HG03342 (cell line): ENCODE measurements around the gene NEGR1.

ENCODE experiments used
- ATAC-seq: cut with Tn5 transposase; IDR thresholded peaks from one replicate; pipeline ENCODE4 v1.9.1; 2021; ENCODE audit warnings: mild to moderate bottlenecking, moderate library complexity; ENCODE audit not compliant: unreplicated experiment

Gene NEGR1

DNA sequence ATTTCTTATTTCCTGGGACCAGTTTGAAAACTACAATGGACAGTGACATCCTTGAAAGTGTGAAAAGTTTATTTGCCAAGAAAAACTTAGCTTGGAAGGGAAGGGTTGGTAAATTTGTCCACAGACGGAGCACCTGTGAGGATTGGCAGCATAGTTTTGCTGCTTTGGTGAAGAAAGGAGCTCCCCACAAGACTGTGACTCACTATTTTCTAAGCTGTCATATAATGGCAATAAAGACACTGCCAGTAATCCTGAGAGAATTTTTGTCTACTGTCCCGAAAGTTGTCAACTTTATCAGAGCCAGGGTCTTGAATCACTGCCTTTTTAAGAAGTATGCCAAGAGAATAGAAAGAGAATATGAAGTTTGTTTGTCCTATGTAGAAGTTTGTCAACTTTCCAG is 230.8 kb downstream of the NEGR1 start:
- ATAC-seq = no peak

DNA sequence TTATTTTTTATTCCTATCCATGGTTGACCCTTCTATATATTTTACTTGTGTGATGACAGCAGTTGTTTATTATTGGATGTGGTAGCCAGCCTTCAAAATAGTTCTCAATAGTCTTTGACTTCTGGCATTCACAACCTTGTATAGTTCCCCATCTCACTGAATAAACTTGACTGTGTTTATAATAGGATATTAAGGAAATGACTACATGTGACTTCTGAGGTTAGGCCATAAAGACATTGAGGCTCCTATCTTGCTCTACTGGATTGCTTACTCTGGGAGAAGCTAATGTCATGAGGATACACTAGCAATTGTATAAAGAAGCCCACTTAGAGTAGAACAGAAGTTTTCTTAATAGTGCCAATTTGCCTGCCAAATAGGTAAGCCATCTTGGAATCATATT is 231.8 kb downstream of the NEGR1 start:
- ATAC-seq = no peak

DNA sequence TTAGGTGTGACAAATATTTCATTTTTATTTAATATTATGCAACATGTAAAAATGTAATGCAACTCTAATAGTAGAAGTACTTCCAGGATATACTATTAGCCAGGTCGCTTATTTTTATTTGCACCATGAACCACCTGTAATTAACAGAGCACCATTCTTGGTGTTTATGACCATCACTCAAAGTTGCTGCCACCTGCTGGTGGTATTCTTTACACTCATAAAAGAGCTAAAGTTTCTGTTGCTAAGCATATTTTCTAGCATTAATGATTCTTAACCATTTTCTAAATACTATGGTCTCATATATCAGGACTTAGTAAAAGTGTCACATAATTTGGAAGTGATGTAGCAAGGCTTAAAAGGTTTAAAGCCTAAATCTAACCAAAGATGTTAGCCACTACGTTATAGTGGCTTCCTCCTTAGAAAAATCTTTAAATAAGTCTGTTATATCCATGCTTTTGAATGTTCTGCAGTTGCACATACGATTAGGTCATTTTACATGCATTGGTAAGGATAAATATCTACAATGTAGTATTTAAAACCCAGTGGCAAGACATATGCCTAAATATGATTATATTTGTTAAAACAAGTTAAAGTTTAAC is 244.5 kb downstream of the NEGR1 start:
- peak; percentile 75 for ATAC-seq

DNA sequence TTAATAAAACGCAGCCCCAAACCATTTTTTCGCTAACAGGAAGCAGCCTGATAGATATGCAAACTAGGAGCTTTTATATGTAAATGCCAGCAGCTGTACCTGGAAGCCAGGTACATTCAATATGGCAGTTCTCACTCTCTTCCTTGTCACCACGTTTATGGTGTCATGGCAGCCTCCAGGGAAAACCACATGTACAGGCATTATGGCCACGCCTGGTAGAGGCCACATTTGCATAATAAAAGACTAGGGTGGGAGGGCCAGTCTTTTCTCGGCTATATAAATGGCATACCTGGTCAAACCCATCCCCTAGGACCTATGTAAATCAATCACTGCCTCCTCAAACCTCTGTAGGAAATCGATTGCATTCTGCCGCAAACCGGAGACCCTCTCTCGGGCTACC is 247.5 kb downstream of the NEGR1 start:
- ATAC-seq = no peak

DNA sequence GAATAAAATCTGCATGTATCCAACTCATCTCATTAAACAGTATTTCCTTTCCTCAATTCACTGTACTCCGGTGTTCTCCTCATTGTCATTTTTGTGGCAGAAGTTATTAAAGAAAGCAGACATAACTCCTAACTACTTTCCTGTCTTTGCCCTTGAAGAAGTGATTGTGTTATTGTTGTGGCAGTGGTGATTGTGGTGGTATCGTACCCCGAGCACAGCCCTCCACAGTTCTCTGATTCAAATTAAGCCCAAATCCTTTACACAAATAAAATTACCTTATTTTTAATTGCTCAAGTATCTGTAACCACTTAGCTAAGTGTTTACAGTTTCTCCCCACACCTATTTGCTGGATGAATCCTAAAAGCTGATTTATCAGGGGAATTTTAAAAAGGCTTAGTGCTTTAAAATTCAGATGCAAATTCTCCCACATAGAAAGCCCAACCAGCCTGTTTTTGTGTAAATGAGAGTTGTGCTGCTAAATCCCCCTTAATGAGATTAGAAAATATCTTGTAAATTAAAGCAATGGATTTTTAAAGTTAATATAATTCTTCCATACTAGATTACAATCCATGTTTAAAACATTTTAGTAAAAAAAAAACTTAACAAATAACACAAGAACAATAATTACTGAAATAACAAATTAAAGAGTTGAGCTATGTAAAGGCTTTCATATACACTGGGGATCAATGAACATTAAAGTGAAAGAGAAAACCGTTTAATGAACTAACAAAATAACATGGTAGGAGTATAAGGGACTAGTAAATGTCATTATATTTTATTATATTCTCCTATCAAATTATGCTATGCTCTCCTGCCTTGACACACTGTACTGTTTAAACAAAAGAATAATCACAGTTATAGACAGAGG is 259.0 kb downstream of the NEGR1 start:
- no peak for ATAC-seq

DNA sequence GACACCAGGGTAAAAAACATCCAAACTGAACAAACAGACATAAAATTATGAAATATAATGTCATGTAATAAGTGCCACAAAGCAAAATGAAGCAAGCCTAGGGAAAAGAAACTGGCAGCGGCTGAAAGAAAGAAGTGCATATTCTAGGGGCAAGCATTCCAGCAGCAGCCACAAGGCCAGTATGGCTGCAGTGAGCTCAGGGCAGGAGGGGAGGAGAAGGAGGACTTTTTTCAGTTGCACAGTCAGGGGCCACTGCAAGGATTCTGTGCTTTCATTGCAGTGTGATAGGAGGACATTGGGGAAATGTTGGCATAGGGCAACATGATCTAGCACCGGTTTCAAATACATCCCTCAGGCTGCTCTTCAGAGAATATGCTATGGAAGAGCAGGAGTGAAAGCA is 263.8 kb downstream of the NEGR1 start:
- ATAC-seq = no peak

DNA sequence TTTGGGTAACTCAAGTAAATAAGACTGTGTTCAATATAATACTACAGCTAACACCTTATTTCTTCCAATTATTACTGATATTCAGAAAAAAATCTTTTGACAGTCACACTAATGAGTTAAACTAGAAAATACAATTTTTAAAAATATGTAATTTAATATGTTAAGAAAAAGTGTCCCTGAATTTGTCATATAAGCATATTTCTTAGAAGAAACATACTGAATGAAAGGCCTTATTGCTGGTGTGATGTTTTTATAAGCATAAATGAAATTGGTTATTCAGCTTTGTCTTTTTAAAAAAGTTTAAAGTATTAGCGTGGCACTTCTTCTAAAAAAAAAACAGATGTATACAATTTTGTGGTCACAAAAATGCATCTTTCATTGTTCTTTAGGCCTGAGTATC is 267.3 kb downstream of the NEGR1 start:
- ATAC-seq = no peak

DNA sequence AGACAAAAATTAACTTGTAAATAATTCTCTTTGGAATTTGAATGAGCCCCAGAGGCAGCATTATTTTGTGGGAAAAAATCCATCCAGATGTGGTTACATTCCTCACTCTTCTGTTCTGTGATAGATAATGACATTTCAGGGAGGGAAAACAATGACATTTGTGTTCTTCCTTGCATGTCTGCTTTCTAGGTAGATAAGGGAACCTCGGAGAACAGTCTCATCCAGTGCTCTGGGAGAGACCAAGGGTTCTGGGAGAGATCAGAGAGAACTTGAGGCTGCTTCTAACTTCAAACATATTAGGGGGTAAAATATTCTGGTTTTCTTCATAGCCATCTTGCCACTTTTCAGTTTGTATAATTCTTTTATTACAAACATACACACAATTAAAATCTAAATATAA is 269.2 kb downstream of the NEGR1 start:
- no peak for ATAC-seq

DNA sequence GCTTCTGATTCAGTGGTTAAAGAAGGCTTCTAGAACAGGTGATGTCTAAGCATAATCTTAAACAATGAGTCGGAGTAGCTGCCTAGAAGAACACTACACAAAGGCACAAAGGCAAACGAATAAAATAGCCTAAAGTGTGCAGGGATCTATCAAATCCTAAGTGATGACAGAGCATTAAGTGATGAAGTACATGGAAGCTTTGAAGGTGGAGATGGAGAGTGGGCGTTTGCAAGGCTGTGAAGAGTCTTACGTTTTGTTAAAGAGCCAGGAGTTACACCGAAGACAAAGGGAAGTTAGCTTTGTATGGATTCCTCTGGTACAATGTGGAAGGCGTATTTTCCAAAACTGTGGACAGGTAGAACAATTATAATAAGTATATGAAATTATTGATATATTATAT is 270.6 kb downstream of the NEGR1 start:
- ATAC-seq = no peak

DNA sequence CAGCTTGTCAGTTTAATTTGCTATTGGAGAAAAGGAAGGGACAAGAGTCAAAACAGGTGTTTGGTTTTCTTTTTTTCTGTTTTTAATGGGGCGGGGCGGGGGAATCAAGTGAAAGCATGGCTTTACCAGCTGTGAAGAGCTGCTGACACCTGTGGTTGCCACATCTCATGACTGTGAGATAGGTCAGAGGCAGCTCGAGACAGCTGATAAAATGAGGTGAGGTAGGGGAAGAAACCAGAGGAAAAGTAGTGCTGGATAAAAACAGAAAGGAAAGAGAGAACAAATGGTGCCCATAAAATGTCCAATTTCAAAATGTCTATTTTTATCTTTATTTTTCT is 272.3 kb downstream of the NEGR1 start:
- no peak for ATAC-seq

DNA sequence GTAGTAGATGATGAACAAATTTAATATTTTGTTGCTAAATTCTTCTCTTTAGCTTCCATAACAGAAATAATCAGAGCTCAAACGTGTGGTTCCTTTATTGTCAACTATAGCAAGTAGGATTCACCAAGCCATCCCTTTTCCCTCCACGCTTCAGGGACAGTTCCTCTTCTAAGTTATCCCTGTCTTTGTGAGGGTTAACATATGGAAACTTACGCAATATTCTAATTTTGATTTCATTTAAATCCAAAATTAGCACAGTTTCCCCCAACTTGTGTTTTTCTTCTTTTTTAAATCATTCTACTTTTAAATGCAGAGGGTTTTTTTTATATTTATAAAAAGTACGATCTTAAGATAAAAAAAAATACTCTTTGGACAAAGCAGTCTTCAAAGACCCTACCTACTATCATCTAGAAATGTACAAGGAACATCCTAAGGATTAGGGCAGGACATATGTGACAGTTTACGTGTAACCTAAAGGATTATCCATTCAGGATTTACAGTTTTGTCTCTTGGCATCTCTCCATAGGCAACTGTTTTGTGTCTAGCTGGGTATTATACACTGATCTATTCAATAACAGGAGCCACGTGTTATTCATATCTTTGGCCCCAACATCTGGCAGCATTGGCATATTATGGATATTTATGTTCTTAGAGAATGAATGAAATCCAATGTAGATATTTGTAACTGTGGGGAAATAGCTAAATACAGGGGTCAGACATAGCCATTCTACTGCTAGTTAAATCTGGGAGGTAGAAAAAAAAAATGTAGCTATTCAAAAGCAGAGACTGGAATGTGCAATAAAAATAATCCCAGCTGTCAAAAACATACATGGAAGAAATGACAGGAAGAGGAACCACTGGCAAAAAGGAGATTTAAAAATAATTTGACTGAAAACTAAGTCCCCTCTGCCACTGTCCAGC is 272.9 kb downstream of the NEGR1 start:
- no peak for ATAC-seq

DNA sequence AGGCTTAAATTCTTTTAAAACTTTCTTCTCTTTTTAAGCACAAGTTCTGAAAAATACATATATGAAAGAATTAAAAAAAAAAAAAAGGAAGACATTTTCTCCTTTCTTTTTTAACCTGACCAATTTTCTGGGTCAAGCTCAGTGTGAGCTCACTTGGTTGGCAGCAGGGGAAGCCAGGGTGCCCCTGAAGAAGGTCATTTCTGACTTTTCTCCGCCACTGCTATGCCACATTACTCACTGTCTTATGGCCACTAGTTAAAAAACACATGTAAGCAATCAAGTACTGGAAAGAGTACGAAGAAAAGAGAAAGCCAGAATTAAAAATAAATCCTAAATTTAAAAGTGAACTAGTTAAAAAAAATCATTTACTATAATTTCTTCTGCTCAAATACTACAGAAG is 275.0 kb downstream of the NEGR1 start:
- no peak for ATAC-seq

DNA sequence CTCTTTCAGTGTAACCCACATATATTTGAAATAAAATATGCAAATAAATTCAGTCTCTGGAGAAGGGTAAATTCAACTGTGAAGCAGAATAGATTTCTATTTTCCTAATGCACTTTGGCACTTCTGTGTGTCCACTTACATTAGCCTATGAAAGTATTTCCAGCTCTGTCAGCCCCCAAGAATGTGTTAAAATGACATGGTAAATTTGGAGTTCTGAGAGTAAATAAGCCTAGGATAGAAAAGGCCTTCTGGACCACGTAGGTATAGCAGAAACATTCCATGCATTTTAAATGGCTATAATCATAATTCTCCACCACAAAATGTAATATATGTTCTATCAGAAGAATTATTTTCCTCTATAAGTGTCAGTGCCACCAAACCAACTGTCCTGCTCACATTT is 276.2 kb downstream of the NEGR1 start:
- no peak for ATAC-seq

DNA sequence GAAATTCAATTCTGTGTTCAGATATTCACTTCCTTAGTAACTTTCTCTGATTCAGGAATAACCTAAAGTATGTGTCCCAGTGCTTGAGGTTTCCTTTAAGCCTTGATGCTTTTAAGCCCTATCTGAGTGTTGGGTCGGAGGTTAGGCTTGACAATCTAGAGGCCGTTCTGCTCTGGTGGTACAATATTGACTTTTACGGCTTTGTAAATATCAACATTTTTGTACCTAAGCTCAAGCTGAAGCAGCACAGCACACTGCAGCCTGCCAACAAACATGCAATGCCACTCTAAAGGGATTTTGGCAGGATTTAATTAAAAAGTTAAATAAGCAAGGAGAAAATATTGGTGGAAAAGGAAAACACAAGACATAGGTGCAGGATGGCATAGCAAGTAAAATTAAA is 279.2 kb downstream of the NEGR1 start:
- no peak for ATAC-seq

DNA sequence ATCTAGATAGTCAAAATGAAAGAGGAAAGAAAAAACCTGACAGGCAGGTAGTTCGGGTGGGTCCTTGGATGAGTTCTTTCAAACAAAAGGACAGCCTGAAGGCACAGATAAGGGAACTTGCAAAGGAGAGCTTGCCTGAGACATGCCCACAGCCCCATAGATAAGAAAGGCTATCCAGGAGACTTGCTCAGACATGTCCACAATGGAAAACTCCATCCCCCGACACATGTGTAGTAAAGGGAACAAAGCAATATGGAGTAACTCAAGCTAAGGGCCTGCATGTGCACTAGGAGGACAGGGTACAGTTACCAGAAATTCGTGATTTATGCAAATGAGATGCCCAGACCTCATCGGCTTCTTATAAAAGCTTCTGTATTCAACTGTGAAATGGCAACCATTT is 281.5 kb downstream of the NEGR1 start:
- ATAC-seq = no peak

DNA sequence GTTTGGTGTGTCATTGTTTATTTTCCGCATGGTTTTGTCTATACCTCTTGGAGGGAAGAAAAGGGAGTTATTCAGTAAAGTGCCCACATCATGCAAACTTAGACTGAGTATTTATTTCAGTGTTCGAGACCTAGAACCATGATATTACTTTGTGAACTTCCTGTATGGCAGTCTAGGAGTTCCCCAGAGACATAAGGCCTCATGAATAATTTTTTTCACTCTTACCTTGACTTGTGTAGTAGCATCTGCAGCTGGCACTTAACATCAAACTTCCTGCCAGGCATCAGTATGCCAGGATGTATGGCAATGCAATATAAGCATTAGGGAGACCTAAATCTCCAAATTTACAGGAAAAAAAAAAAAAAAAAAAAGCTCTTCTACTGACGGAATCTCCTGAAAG is 287.7 kb downstream of the NEGR1 start:
- ATAC-seq = no peak

DNA sequence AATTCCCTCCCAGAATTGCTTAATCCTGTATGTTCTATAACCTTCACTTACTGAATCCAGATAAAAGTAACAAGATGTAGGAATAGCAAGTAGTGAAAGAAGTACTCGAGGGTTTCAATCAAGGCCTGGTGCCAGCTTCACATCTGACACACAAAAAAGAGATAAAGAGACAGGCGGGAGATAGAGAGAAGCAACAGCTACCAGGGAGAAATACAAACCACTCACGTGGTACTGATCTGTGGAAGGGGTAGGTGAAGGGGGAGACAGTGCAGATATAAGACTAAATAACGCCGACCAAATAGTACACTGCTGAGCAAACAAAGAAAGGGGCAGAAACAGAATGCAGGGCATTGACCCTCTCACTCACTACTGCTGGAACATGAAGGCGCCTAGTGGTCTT is 295.2 kb downstream of the NEGR1 start:
- no peak for ATAC-seq

DNA sequence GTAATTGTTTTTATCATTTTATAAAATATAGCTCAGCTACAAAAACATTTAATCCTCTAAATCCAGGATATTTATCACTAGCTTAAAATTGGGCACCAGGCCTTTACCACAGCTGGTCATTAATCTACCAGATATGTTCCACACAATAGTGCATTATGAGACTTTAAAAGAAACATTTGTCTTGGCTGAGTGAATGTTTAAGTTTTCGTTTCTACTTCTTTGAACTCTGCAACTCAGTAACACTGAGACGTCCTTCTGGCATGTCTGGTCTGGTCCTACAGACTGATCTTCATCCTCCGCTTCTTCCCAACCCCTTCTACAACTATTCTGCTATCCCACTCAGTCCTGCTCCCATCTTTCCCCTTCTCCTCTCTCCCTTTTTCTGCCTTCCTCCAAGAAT is 296.2 kb downstream of the NEGR1 start:
- ATAC-seq = no peak

DNA sequence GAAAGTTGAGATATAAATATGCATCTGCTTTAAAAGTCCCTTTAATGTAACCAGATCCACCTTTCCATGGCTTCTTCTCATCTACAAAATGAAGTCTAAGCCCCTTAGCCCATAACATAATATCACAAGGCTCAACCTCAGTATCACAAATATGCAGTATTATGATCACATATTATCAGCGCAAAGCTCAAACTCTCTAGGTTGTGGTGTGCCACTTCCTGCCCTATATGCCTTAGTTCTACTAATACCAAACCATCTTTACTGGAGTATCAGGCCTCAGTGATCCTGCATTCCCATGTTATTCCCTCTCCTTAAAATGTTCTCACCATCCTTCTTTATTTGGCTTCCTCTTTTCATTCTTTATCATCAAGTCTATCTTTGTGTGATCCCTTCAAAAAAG is 301.8 kb downstream of the NEGR1 start:
- no peak for ATAC-seq

DNA sequence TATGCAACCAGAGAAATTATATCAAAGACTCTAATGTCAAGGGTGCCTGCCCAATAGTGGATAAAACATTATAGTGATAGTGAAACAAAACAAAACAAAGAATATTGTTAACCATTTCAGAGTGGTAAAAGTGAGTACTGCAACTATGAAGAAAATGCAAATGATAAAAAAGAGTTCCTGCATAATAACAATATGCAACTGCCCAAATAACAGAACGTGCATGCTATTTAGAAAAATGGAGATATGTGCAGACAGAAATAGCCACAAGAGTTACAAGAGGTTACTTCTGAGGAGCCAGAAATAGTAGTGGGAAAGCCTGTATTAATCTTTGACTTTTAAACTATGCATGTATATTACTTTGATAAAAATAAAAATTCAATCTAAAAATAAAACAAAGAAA is 302.5 kb downstream of the NEGR1 start:
- no peak for ATAC-seq

DNA sequence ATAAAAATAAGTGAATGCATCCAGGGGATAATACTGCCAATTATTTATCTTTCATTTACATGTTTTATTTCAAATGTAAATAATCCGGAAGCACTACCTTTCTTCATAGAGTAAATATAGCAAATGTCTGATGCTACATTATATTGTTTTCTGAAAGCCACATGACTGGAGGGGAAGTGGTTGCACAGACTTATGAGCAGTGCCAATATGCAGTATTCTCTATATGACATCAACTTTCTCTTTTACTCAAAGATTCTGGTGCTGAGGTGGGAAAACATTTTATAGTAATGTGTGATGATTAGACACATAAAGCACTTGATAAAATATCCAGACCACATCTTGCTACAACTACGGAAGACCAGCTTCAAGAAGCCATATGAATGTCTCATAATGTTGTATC is 314.7 kb downstream of the NEGR1 start:
- peak; percentile 80 for ATAC-seq

DNA sequence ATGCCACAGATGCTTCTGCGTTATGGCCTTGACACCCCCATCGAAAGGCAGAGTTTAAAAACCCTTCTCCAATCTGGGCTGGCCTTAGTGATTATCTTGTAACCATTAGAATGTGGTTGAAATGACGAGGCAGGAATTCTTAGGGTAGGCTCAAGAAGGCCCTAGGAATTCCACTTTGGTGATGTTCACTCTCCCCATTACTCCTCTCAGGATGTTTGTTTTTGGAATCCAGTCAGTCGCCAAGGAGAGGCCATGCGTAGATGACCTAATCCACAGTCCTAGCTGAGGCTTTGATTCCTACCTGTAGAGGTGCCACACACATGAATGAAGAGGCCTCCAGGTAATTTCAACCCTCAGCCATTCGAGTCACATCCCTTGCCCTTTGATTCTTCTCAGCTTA is 318.2 kb downstream of the NEGR1 start:
- ATAC-seq = no peak
